HEK293 (cell line): ENCODE results near the gene PRPF18.

ENCODE experiments used
- CTCF ChIA-PET: fragments of 350-600 bp; formaldehyde crosslinking; extraction: SDS; loops from one replicate; lab custom pipeline; 2021; ENCODE audit warnings: antibody characterized with exemption; lab: Yijun Ruan, JAX
- POLR2A ChIA-PET: fragments of 300-600 bp; formaldehyde crosslinking; extraction: SDS; loops from one replicate; lab custom pipeline; 2020; ENCODE audit warnings: antibody characterized with exemption, inconsistent platforms; lab: Yijun Ruan, JAX
- H3K27ac ChIP-seq: fragments of 200-500 bp; sonication (Bioruptor generic); 2 replicates; pipeline ENCODE4 v1.5.1; 2014; ENCODE audit warnings: low read depth, low read length, control low read depth, inconsistent platforms; ENCODE audit errors: extremely low read depth
- H3K36me3 ChIP-seq, 2 experiments: fragments of 200-500 bp in 1 of 2; sonication (Bioruptor generic) in 1 of 2; 1 replicate in 1 of 2; 2 replicates in 1 of 2; pipeline ENCODE4 v1.5.1; 2014 to 2017; ENCODE audit warnings: inconsistent platforms in 2 of 2, low read length in 2 of 2; ENCODE audit not compliant: control insufficient read depth in 2 of 2, insufficient read depth in 1 of 2
- H3K4me1 ChIP-seq: fragments of 200-500 bp; sonication (Bioruptor generic); 2 replicates; pipeline ENCODE4 v1.5.1; 2014; ENCODE audit warnings: mild to moderate bottlenecking, low read length, inconsistent platforms; ENCODE audit not compliant: control insufficient read depth, insufficient read depth
- H3K4me3 ChIP-seq: 2 replicates; pipeline ENCODE4 v1.5.1; 2011; ENCODE audit warnings: low read depth, mild to moderate bottlenecking, control low read depth, low read length, moderate library complexity
- H3K9me3 ChIP-seq: fragments of 200-500 bp; sonication (Bioruptor generic); 2 replicates; pipeline ENCODE4 v1.5.1; 2014; ENCODE audit warnings: low read depth, low read length, inconsistent platforms; ENCODE audit not compliant: control insufficient read depth, insufficient read depth
- IKZF3 ChIP-seq: fragments of 450-650 bp; IDR thresholded peaks from 2 replicates; pipeline ENCODE4 v1.5.0; 2018; ENCODE audit warnings: missing biosample characterization, mild to moderate bottlenecking, missing genetic modification characterization, moderate library complexity
- MEIS1 ChIP-seq: sonication (generic); formaldehyde crosslinking; IDR thresholded peaks from 2 replicates; pipeline ENCODE4 v1.8.1; 2022; ENCODE audit warnings: missing genetic modification reagents, mild to moderate bottlenecking, borderline replicate concordance
- OVOL3 ChIP-seq: fragments of 450-650 bp; formaldehyde crosslinking; IDR thresholded peaks from 2 replicates; pipeline ENCODE4 v1.5.1; 2016; ENCODE audit warnings: missing biosample characterization, missing genetic modification characterization
- YY2 ChIP-seq: fragments of 450-650 bp; formaldehyde crosslinking; IDR thresholded peaks from 2 replicates; pipeline ENCODE4 v1.5.1; 2016; ENCODE audit warnings: missing biosample characterization, missing genetic modification characterization
- ZNF239 ChIP-seq: fragments of 450-650 bp; formaldehyde crosslinking; IDR thresholded peaks from 2 replicates; pipeline ENCODE4 v1.5.1; 2016; ENCODE audit warnings: missing biosample characterization, missing genetic modification characterization
- ZNF24 ChIP-seq: fragments of 450-650 bp; formaldehyde crosslinking; IDR thresholded peaks from 2 replicates; pipeline ENCODE4 v1.5.1; 2016; ENCODE audit warnings: missing biosample characterization, missing genetic modification characterization
- ZNF521 ChIP-seq: fragments of 450-650 bp; formaldehyde crosslinking; IDR thresholded peaks from 2 replicates; pipeline ENCODE4 v1.5.1; 2017; ENCODE audit warnings: missing biosample characterization, mild to moderate bottlenecking, missing genetic modification characterization
- ZNF555 ChIP-seq: fragments of 450-650 bp; formaldehyde crosslinking; conservative IDR thresholded peaks from 2 replicates; pipeline ENCODE4 v1.5.1; 2017; ENCODE audit warnings: missing biosample characterization, mild to moderate bottlenecking, missing genetic modification characterization, inconsistent platforms
- ZNF677 ChIP-seq: fragments of 450-650 bp; IDR thresholded peaks from 2 replicates; pipeline ENCODE4 v1.5.0; 2018; ENCODE audit warnings: missing biosample characterization, mild to moderate bottlenecking, missing genetic modification characterization, moderate library complexity
- ZNF768 ChIP-seq: fragments of 450-650 bp; formaldehyde crosslinking; IDR thresholded peaks from 2 replicates; pipeline ENCODE4 v1.5.1; 2018; ENCODE audit warnings: missing biosample characterization, mild to moderate bottlenecking, missing genetic modification characterization
- ZNF776 ChIP-seq: fragments of 450-650 bp; formaldehyde crosslinking; IDR thresholded peaks from 2 replicates; pipeline ENCODE4 v1.5.0; 2017; ENCODE audit warnings: missing biosample characterization, missing genetic modification characterization, borderline replicate concordance
- ZSCAN30 ChIP-seq: fragments of 450-650 bp; IDR thresholded peaks from 2 replicates; pipeline ENCODE4 v1.5.1; 2018; ENCODE audit warnings: missing biosample characterization, mild to moderate bottlenecking, missing genetic modification characterization, moderate library complexity
- TF ChIP-seq, protein P1 (sequence below): fragments of 450-650 bp; formaldehyde crosslinking; IDR thresholded peaks from 2 replicates; pipeline ENCODE4 v1.5.1; 2016; ENCODE audit warnings: missing biosample characterization, missing genetic modification characterization, borderline replicate concordance
- TF ChIP-seq, protein P2 (sequence below): fragments of 450-650 bp; formaldehyde crosslinking; IDR thresholded peaks from 2 replicates; pipeline ENCODE4 v1.5.1; 2016; ENCODE audit warnings: missing biosample characterization, missing genetic modification characterization
- TF ChIP-seq, protein P3 (sequence below): fragments of 450-650 bp; formaldehyde crosslinking; IDR thresholded peaks from 2 replicates; pipeline ENCODE4 v1.5.1; 2017; ENCODE audit warnings: missing biosample characterization, missing genetic modification characterization
- TF ChIP-seq, protein P4 (sequence below): fragments of 450-650 bp; formaldehyde crosslinking; IDR thresholded peaks from 2 replicates; pipeline ENCODE4 v1.5.1; 2016; ENCODE audit warnings: missing biosample characterization, missing genetic modification characterization, low read depth
- TF ChIP-seq, protein P5 (sequence below): fragments of 450-650 bp; formaldehyde crosslinking; IDR thresholded peaks from 2 replicates; pipeline ENCODE4 v1.5.1; 2016; ENCODE audit warnings: missing biosample characterization, missing genetic modification characterization
- TF ChIP-seq, protein P6 (sequence below): fragments of 450-650 bp; formaldehyde crosslinking; IDR thresholded peaks from 2 replicates; pipeline ENCODE4 v1.5.1; 2017; ENCODE audit warnings: missing biosample characterization, missing genetic modification characterization
- TF ChIP-seq, protein P7 (sequence below): fragments of 450-650 bp; formaldehyde crosslinking; IDR thresholded peaks from 2 replicates; pipeline ENCODE4 v1.5.1; 2016; ENCODE audit warnings: missing biosample characterization, missing genetic modification characterization

PRPF18 gene

DNA sequence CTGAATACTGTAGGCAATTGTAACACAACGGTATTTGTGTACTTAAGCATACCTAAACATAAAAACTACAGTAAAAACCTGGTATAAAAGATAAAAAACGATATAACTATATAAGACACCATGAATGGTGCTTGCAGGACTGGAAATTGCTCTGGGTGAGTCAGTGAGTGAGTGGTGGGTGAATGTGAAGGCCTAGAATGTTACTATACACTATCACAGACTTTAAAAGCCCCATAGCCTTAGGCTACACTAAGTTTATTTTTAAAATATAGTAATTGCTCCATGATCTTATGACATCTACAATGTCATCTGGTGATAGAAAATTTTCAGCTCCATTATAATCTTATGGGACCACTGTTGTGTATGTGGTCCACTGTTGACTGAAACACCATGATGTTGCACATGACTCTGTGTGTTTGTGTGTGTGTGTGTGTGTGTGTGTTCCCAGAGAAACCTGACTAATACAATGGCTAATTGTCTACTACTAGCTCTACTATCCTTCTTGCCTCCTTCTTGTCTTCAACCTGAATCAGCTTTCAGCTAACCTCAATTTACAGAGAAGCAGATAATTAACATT is 27.6 kb upstream of the PRPF18 start (continued):
- TF ChIP-seq, protein P1, sequence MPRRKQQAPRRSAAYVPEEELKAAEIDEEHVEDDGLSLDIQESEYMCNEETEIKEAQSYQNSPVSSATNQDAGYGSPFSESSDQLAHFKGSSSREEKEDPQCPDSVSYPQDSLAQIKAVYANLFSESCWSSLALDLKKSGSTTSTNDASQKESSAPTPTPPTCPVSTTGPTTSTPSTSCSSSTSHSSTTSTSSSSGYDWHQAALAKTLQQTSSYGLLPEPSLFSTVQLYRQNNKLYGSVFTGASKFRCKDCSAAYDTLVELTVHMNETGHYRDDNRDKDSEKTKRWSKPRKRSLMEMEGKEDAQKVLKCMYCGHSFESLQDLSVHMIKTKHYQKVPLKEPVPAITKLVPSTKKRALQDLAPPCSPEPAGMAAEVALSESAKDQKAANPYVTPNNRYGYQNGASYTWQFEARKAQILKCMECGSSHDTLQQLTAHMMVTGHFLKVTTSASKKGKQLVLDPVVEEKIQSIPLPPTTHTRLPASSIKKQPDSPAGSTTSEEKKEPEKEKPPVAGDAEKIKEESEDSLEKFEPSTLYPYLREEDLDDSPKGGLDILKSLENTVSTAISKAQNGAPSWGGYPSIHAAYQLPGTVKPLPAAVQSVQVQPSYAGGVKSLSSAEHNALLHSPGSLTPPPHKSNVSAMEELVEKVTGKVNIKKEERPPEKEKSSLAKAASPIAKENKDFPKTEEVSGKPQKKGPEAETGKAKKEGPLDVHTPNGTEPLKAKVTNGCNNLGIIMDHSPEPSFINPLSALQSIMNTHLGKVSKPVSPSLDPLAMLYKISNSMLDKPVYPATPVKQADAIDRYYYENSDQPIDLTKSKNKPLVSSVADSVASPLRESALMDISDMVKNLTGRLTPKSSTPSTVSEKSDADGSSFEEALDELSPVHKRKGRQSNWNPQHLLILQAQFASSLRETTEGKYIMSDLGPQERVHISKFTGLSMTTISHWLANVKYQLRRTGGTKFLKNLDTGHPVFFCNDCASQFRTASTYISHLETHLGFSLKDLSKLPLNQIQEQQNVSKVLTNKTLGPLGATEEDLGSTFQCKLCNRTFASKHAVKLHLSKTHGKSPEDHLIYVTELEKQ (tag by site-specific recombination): no peak

DNA sequence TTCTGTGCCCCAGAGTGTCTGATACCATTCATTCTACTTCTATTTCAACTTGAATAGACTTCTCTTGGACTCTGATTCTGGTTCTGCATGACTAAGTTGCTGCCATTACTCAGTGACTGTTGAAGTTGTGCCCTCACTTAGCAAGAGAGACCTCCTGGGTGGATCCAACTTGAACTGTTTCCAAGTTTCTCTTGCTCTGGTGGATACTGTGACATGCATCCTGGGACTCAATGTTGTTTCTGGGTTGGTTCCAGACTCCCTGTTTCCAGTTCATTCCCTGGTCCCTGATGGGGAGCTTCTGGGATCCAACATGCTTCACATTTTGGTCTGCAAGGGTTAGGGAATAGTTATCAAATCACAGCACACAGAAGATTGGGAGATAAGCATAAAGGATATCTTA is 26.2 kb upstream of the PRPF18 start:
- H3K4me1 ChIP-seq: no peaks in the 10 kb centered on the region; the same call in 1 of the 2 replicates
- H3K9me3 ChIP-seq: no peaks in the 10 kb centered on the region
- POLR2A ChIA-PET: interaction anchor here (0.7 kb wide), 1 partner anchor 24 kb away, joined by 3 read pairs; no protein-coding TSS in a partner anchor
- no peaks in the 10 kb centered on the region for H3K36me3 ChIP-seq
- CTCF ChIA-PET: interaction anchor here (0.7 to 1.4 kb wide), 2 partner anchors 90 to 189 kb away, joined by 3 to 7 read pairs; no protein-coding TSS in a partner anchor
- no peak overlapping the region for H3K27ac ChIP-seq
- H3K4me3 ChIP-seq: no peak overlapping the region
- TF ChIP-seq IKZF3: no peak
- TF ChIP-seq, protein P2, sequence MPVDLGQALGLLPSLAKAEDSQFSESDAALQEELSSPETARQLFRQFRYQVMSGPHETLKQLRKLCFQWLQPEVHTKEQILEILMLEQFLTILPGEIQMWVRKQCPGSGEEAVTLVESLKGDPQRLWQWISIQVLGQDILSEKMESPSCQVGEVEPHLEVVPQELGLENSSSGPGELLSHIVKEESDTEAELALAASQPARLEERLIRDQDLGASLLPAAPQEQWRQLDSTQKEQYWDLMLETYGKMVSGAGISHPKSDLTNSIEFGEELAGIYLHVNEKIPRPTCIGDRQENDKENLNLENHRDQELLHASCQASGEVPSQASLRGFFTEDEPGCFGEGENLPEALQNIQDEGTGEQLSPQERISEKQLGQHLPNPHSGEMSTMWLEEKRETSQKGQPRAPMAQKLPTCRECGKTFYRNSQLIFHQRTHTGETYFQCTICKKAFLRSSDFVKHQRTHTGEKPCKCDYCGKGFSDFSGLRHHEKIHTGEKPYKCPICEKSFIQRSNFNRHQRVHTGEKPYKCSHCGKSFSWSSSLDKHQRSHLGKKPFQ (tag by site-specific recombination): 0 out of 2 replicates have a peak, but pooled peaks have one; percentile 13
- TF ChIP-seq, protein P3, sequence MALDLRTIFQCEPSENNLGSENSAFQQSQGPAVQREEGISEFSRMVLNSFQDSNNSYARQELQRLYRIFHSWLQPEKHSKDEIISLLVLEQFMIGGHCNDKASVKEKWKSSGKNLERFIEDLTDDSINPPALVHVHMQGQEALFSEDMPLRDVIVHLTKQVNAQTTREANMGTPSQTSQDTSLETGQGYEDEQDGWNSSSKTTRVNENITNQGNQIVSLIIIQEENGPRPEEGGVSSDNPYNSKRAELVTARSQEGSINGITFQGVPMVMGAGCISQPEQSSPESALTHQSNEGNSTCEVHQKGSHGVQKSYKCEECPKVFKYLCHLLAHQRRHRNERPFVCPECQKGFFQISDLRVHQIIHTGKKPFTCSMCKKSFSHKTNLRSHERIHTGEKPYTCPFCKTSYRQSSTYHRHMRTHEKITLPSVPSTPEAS (tag by site-specific recombination): no peak
- TF ChIP-seq YY2: no peak
- TF ChIP-seq ZNF768 (tag by site-specific recombination): no peak
- TF ChIP-seq ZSCAN30 (tag by site-specific recombination): no peak
- no peak for TF ChIP-seq ZNF677
- no peak for TF ChIP-seq ZNF24 (tag by site-specific recombination)
- no peak for TF ChIP-seq ZNF776 (tag by site-specific recombination)
- no peak for TF ChIP-seq OVOL3
- TF ChIP-seq ZNF555 (tag by site-specific recombination): no peak
- TF ChIP-seq, protein P4, sequence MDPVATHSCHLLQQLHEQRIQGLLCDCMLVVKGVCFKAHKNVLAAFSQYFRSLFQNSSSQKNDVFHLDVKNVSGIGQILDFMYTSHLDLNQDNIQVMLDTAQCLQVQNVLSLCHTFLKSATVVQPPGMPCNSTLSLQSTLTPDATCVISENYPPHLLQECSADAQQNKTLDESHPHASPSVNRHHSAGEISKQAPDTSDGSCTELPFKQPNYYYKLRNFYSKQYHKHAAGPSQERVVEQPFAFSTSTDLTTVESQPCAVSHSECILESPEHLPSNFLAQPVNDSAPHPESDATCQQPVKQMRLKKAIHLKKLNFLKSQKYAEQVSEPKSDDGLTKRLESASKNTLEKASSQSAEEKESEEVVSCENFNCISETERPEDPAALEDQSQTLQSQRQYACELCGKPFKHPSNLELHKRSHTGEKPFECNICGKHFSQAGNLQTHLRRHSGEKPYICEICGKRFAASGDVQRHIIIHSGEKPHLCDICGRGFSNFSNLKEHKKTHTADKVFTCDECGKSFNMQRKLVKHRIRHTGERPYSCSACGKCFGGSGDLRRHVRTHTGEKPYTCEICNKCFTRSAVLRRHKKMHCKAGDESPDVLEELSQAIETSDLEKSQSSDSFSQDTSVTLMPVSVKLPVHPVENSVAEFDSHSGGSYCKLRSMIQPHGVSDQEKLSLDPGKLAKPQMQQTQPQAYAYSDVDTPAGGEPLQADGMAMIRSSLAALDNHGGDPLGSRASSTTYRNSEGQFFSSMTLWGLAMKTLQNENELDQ (tag by site-specific recombination): no peak
- no peak for TF ChIP-seq ZNF521 (tag by site-specific recombination)
- TF ChIP-seq, protein P5, sequence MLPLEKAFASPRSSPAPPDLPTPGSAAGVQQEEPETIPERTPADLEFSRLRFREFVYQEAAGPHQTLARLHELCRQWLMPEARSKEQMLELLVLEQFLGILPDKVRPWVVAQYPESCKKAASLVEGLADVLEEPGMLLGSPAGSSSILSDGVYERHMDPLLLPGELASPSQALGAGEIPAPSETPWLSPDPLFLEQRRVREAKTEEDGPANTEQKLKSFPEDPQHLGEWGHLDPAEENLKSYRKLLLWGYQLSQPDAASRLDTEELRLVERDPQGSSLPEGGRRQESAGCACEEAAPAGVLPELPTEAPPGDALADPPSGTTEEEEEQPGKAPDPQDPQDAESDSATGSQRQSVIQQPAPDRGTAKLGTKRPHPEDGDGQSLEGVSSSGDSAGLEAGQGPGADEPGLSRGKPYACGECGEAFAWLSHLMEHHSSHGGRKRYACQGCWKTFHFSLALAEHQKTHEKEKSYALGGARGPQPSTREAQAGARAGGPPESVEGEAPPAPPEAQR (tag by site-specific recombination): no peak
- no peak for TF ChIP-seq ZNF239 (tag by site-specific recombination)
- TF ChIP-seq, protein P6, sequence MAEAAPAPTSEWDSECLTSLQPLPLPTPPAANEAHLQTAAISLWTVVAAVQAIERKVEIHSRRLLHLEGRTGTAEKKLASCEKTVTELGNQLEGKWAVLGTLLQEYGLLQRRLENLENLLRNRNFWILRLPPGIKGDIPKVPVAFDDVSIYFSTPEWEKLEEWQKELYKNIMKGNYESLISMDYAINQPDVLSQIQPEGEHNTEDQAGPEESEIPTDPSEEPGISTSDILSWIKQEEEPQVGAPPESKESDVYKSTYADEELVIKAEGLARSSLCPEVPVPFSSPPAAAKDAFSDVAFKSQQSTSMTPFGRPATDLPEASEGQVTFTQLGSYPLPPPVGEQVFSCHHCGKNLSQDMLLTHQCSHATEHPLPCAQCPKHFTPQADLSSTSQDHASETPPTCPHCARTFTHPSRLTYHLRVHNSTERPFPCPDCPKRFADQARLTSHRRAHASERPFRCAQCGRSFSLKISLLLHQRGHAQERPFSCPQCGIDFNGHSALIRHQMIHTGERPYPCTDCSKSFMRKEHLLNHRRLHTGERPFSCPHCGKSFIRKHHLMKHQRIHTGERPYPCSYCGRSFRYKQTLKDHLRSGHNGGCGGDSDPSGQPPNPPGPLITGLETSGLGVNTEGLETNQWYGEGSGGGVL (tag by site-specific recombination): no peak
- TF ChIP-seq, protein P7, sequence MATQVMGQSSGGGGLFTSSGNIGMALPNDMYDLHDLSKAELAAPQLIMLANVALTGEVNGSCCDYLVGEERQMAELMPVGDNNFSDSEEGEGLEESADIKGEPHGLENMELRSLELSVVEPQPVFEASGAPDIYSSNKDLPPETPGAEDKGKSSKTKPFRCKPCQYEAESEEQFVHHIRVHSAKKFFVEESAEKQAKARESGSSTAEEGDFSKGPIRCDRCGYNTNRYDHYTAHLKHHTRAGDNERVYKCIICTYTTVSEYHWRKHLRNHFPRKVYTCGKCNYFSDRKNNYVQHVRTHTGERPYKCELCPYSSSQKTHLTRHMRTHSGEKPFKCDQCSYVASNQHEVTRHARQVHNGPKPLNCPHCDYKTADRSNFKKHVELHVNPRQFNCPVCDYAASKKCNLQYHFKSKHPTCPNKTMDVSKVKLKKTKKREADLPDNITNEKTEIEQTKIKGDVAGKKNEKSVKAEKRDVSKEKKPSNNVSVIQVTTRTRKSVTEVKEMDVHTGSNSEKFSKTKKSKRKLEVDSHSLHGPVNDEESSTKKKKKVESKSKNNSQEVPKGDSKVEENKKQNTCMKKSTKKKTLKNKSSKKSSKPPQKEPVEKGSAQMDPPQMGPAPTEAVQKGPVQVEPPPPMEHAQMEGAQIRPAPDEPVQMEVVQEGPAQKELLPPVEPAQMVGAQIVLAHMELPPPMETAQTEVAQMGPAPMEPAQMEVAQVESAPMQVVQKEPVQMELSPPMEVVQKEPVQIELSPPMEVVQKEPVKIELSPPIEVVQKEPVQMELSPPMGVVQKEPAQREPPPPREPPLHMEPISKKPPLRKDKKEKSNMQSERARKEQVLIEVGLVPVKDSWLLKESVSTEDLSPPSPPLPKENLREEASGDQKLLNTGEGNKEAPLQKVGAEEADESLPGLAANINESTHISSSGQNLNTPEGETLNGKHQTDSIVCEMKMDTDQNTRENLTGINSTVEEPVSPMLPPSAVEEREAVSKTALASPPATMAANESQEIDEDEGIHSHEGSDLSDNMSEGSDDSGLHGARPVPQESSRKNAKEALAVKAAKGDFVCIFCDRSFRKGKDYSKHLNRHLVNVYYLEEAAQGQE: no peak
- no peak for TF ChIP-seq MEIS1
